Left ventricle myocardium superior (tissue), 1 donor: Measurements from ENCODE around the gene VASH2. TPM values are rescaled to one million over a fixed set of nuclear protein-coding genes. Genes with fewer than 3 reads are reported as not detected.
A peak's percentile ranks its signal among the peaks of the same experiment; 100 is the strongest.
"Not testable (repeated sequence)": the region's sequence is repeated elsewhere in the genome, so short reads cannot be mapped to it uniquely, and the experiment has no call there.

Experiments used
- ATAC-seq: fragments of 200-7000 bp; cut with Tn5 transposase; one replicate; pipeline ENCODE4 v1.9.1; 2020; ENCODE audit warnings: mild to moderate bottlenecking, moderate library complexity
- DNase-seq: peaks from one replicate; pipeline ENCODE4 v3.0.0-alpha.2; 2020
- intact Hi-C: fragments of 100-400 bp; cut with micrococcal nuclease; formaldehyde crosslinking; loops from one replicate; pipeline ENCODE4 v1.11.0; 2022
- total RNA-seq: library from RNA; stranded (reverse); fragmentation: NEBNext Ultra II Directional; extraction: Animal tissue kit (Norgen Biotek cat#: 25700); gene quantifications from one replicate; pipeline ENCODE4 v1.2.1, GENCODE V29; 2021
- donor health status: DM: no; HTN: yes; CAD: no; lungs with severe emphysema.

VASH2 gene
- total RNA-seq, 1 donor from 2014 or later = 1.0 TPM

DNA sequence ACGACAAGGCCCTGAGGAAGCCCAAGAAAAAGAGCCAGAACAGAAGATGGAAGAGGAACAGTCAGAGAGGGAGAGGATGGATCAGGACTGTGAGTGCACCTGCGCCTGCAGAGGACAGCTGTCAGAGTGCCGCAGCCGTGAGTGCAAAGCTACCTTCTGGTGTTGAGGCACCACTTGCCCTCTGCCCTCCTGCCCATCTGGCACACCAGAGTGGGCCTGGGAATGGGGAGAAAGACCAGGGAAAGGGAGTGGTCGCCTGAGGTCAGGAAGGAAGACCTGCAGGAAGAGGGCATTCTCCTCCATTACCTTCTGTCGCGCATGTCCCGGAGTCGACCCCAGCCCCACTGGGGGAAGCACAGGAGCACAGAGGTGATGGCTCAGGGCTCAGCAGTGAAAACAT, 26.2 kb downstream of the VASH2 start:
- intact Hi-C loops = no loop called here
- ATAC-seq (no peak), DNase-seq (no peak)

DNA sequence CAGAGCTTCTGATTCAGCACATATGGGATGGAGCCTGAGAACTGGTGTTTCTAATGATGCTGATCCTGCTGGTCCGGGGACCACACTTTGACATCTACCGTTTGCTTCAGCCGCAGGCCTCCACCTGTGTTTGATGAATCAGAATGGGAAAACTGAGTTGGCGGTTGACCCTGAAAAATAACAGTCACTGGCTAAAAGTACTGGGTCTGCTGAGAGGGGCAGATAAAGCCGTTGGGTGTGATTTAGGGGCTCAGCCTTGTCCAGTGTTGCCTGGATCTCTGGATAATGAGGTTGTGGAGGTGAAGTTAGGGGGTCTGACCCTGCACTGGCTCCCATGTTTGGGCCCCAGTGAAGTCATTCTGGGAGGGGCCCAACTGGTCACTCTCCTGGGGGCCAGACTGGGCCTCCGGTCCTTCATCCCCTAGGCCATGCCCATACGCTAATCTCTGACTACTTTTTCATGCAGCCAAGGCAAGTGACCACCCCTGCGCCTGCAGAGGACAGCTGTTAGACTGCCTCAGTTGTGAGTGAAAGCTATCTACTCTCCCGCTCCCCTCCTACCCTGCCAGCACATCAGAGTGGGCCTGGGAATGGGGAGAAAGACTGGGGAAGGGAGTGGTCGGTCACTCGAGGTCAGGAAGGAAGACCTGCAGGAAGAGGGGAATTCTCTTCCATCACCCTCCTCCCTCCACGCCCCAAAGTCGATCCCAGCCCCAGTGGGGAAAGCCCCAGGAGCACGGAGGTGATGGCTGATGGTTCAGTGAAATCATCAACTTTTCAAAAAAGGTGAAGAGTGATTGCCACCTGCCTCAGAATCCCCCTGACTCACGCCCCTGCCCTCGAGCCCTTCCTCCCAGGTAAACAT, 27.7 kb downstream of the VASH2 start:
- DNase-seq (no peak), ATAC-seq (no peak)
- intact Hi-C loops = no loop called here

DNA sequence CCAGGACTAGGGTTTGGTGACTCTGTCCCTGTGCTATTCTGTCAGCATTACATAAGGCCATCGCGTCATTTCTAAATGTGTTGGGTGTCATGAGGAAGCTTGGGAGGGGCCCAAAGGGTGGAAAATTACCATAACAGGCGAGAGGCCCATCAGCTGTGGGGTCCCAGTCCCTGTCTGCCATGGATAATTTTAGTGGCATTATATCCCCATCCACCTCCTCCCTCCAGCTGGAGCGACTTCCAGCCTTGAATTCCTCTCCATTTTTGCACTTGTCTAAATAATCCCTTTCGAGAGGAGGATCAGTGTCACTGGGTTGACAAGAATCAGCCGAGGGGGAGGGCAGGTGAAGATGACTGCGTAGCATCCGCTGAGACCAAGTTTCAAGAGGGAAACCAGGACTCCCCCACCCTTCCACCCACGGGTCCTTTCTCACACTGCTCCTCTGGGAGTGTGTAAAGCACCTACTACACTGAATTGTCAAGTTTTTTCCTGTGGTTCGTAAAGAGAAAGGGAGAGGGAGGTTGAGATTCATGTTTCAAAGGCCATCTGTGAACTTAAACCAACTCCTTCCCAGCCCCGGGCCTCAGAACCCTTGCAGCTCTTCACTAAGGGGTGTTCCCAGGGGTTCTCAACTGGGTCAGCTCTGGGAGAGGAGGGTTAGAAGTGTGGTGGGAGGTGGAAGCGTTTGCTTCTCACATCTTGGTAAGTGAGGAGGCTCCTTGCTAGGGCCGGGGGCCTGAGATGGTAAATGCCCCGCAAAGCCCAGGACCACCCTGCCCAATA, 29.2 kb downstream of the VASH2 start:
- intact Hi-C loops = no loop called here
- DNase-seq (no peak), ATAC-seq (peak; percentile 5)

DNA sequence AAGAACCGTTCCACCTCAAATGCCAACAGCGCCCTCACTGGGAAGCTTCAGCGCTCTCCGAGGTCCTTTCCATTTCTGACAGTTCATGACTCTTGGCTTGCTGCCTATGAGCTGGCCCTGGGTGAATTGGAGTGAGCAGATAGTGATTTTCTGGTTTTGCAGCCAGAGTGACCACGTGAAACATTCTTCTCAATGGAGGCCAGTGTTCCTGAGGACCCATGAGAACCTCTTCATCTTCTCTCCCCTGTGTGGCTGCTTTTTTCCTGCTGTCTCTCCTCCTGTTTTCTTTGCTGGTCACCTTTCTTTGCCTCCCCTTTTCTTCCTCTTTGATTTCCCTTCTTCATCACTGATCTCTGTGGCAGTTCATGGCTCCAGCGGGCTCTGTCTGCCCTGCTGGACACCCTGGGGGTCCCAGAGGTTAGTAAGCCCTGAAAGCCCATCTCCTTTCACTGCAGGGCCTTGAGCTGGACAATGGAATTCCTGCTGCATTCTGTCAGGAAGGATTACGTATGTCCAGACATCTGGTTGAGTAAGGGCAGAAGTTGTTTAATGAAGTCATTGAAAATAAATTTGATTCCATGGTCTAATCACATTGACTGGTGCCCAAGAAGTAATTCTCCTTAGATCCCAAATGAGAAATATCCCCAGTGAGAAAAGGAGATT, 29.9 kb downstream of the VASH2 start:
- intact Hi-C loops = no loop called here
- ATAC-seq (peak; percentile 49), DNase-seq (peak; percentile 56)

DNA sequence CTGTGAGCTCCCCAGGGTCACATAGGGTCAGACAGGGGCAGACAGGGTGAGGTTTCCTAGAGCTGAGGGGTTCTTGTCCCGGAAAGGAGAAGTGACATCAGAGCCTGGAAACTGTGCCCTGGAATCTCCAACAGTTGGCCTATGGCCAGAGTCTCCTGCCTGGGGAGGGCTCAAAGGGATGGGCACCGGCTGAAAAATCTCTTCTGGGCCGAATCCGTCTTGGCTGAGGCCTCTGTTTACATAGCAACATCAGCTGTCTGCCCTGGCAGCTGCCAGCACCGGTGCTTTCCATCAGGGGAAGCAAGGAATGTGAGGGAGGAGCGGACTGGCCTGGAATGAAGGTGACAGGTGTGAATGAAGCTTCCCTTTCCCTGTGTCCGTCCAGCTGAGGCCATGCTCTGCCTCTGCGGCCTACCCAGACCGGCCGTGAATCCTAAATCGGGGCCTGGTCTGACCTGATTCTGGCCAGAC, 30.7 kb downstream of the VASH2 start:
- DNase-seq = peak; percentile 66
- intact Hi-C loops = no loop called here

DNA sequence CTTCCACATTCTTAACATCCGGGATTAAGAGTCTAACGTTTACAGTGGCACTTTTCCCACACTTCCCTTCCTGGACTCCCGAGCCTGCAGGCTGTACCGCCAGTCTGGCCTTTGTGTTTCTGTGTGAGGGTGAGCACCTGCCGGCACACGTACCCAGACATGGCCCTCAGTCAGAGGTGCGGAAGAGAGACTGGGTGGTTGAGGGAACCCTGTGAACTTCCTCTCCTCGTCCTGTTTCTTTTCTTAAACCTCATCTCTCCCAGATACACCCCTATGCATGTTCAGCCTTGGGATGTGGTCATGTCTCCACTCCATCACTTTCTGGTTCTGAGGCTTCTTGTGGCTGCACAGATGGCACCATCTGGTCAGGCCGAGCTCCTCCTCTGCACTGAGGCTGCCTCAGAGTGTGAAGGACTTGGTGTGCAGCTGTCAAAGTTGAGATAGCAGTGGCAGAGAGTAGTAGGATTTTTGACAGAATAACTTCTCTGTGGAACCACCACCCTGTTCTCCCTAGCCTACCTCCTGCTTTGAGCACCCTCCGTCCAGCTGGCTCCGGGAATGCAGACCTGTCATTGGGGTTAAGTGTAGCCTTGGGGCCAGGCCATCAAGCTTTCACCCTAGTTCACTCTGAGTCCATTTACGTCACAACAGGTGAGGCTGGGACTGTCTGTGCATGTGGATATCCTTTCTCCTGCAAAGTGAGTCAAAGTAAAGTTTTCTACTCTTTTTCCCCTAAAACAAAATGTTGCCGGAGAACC, 31.4 kb downstream of the VASH2 start:
- DNase-seq = no peak
- intact Hi-C loops = no loop called here
- ATAC-seq = peak; percentile 38

More for the DNA sequence above, 30.7 kb downstream of the VASH2 start:
- ATAC-seq = peak; percentile 83

DNA sequence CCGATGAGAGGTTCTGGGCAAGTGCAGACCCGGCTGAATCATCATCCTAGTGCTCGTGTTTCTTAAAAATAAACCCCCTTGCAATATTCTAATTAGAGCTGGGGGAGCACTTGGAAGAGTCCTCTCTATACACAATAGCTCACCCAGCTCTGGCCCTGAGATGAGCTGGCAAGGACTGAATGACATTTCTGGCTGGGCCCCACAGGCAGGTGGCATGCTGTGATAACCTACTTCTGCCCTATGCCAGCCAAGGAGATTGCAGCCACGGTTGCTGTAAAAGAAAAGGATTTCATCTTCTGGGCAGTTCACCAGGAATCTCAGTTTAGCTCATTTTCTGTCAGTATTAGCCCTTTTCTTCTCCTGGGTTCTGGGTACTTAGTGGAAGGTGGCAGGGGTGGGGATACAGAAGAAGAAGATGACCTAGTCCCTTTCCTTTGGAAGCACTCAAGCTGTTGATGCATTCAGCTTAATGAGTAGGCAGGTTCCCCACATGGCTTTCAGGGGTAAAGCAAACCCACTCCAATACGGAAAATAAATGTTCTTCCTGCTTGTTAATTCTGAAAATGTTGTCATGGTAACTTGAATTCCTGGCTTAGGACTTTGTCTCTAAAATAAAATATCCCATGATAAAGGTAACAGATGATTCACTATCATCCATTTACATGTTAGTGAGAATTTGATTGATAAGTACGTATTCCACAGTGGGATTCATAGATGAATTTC, 32.2 kb downstream of the VASH2 start:
- peak; percentile 50 for DNase-seq
- intact Hi-C loops = no loop called here
- peak; percentile 70 for ATAC-seq

DNA sequence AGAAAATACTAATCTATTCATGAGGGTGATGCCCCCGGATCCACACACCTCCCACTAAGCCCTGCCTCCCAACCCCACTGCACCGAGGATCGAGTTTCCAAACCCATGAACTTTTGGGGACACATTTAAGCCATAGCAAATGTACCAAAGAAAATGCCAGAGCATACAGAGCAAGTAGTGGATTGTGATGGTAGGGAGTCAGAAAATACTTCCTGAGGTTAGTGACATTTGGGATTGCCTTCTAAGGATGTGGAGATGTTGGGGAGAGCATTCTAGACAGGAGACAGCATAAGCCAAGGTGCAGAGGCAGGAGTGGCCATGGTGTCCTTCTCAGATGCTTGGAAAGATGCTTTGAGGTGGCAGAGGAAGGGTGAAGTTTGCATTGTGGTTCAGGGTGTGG, 33.1 kb downstream of the VASH2 start:
- intact Hi-C loops = no loop called here
- ATAC-seq = no peak

DNA sequence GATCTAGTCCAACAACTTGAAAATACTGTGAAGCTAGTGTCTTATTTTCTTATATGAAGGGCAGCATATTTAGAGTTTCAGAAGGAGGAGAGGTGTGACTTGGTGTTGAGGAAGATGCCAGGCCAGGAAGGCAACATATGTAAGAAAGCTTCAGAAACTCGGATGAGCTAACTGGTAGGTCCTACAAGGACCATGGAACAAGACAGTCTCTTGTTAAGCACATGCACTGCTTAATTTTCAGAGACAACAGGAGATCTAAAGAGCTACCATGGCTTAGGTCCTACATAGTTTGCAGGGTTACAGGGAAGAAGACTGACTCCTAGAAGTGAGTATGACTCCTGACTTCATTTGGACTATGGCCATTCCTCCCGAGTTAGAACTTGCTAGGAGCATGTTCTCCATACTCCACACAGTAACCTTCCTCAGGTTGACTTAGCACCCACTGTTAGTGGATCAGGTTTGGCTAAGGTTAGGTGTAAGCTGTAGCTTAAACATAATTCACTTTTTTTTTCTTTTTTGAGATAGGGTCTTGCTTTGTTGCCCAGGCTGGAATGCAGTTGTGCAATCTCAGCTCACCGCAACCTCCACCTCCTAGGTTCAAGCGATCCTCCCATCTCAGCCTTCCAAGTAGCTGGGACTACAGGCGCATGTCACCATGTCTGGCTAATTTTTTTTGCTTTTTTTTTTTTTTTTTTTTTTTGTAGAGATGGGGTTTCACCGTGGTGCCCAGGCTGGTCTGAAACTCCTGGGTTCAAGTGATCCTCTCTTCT, 34.4 kb downstream of the VASH2 start:
- intact Hi-C loops = no loop called here
- no peak for ATAC-seq

More for the DNA sequence above, 33.1 kb downstream of the VASH2 start:
- DNase-seq = no peak

DNA sequence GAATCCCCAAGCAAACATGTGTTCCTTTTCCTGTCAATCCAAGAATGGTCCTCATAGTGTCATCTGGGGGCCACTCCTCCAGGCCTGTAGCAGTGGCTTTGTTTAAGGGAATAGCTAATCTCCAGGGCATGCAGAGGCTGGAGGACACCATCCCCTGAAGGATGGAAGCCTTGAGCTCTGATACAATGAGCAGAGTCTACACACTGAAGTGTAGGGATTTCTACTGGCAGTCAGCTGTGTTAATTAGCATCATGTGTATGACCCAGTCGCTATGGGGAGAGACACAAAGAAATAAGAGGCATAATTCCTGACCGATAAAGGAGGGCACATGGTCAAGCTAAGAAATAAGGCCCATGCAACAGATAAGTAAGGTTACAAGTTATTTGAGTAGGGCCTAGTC, 36.2 kb downstream of the VASH2 start:
- DNase-seq (no peak), ATAC-seq (no peak)
- intact Hi-C loops = no loop called here

More for the DNA sequence above, 34.4 kb downstream of the VASH2 start:
- no peak for DNase-seq

DNA sequence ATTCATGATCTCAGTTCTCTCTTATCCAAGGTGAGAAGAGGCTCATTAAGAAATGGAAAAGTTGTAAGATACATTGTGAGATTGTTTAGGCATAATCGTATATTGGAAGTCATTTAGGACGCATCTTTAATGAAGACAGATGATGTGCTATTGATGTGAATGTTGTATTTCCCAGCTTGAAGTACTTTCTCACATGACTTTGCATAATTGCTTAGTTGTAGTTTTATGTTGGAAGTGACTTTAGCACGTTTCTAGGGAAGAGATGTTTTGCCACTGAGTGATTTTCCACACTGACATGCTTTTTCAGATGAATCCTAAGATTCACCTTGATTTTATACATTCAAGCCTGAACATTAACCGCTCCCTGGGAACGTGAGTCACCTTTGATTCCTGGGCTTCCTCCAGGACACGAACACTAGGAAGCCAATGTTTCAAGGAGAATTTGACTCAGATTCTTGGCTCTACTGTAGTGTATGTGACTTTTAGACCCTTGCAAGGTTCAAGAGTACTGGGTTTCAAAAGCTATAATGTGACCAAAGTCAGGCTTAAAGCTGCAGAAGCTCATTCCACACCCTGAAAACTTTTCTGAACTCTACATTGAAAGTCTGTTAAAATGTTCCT, 37.5 kb downstream of the VASH2 start:
- no peak for DNase-seq
- no peak for ATAC-seq
- intact Hi-C loops = no loop called here

DNA sequence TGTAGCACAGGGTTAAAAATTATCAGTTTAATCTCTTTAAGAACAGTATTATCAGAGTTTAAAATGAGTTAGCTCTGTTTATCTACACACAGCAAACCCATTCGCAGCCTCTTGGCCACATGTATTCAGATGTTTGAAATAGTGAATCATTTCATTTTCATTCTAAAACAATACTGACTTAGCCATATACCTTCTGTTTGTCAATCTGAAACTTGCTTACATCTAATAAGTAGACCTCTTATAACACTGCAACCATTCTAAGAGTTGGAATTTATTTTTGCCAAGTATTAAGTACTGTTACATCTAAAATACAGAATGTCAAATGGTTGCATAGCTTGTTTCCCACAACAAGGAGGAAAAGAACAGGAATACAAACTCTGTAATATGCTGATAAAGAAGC, 39.9 kb downstream of the VASH2 start:
- intact Hi-C loops = no loop called here
- ATAC-seq (no peak), DNase-seq (no peak)

DNA sequence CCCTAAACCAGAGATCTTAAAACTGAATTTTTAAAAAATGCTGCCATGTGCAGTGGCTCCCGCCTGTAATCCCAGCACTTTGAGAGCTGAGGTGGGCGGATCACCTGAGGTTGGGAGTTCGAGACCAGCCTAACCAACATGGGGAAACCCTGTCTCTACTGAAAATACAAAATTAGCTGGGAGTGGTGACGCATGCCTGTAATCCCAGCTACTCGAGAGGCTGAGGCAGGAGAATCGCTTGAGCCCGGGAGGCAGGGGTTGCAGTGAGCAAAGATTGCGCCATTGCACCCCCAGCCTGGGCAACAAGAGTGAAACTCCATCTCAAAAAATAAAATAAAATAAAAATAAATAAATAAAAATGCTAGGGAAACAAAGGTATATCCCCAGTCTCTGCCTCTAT, 43.6 kb downstream of the VASH2 start:
- ATAC-seq, intact Hi-C loops: not testable (repeated sequence)

DNA sequence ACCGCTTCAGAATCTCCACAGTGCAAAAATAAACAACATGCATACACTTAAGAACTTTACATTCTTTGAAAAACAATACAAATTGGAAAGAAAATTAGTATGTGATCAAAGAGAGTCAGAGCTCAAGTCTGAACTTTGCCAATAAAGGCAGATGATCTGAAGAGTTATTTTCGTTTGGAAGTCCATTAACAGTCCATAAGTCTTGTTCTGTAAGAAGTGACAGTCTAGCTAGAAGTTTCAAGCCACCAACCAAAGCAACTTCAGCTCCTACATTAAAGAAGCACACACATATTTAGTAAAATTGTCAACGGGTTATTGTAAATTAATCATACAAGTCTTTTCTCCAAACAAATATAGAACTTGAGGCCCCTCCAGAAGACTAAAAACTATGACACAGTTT, 44.6 kb downstream of the VASH2 start:
- intact Hi-C loops = loop anchor here (5.0 kb wide), 1 partner anchor 178 kb away; no protein-coding TSS in a partner anchor
- DNase-seq (no peak), ATAC-seq (no peak)

More for the DNA sequence above, 43.6 kb downstream of the VASH2 start:
- not testable (repeated sequence) for DNase-seq

DNA sequence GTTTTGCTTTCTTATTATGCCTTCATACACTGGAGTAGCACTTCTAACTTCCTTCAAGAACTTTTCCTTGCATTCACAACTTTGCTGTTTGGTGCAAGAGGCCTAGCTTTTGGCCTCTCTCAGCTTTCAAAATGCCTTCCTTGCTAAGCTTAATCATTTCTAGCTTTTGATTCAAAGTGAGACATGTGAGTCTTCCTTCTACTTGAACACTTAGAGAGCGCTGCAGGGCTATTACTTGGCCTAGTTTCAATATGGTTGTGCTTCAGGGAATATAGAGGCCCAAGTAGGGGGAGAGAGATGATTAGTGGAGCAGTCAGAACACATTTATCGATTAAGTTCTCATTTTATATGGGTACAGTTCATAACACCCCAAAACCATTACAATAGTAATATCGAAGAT, 52.9 kb downstream of the VASH2 start:
- intact Hi-C loops = no loop called here
- ATAC-seq = no peak
- no peak for DNase-seq

DNA sequence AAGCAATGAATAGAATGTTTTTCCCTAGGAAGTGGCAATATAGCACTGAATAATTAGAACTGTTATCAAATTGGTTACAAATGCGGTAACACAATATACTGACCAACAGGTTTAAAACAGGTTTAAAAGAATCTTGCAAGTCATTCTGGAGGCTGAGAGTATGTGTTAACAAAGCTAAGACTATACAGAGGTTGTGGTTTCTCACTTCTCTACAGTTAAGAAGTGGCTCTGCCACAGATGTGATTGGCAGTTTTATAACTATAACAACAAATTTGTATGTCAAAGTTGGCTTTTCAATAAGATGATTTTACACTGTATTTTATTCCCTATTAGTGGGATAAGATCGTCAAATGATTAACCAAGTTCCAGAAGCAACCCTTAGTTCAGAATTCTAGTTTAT, 58.2 kb downstream of the VASH2 start:
- ATAC-seq (no peak), DNase-seq (no peak)
- intact Hi-C loops = no loop called here

DNA sequence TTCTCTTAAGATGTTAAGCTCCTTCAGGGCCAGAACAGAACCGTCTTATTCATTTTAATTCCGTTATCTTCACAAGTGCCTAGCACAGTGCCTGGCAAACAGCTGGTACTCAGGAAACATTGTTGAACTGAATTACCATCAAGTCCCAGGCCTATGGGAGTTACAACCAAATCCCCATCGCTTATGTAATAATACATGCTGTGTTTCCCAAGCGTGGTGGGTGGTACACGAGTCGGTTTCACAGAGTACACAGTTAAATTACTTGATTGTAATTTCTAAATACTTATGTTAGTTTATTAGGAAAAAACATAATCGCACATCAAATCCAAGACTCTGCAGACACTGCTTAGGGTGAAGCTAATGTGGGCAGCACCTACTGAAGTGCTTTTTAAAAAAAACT, 64.3 kb downstream of the VASH2 start:
- ATAC-seq = no peak
- DNase-seq = no peak
- intact Hi-C loops = no loop called here
